GM18517 (cell line): ENCODE measurements around the gene ARL5C.

ENCODE experiments used
- ATAC-seq: cut with Tn5 transposase; IDR thresholded peaks from one replicate; pipeline ENCODE4 v1.9.1; 2021; ENCODE audit warnings: mild to moderate bottlenecking, moderate library complexity; ENCODE audit not compliant: unreplicated experiment

ARL5C gene

DNA sequence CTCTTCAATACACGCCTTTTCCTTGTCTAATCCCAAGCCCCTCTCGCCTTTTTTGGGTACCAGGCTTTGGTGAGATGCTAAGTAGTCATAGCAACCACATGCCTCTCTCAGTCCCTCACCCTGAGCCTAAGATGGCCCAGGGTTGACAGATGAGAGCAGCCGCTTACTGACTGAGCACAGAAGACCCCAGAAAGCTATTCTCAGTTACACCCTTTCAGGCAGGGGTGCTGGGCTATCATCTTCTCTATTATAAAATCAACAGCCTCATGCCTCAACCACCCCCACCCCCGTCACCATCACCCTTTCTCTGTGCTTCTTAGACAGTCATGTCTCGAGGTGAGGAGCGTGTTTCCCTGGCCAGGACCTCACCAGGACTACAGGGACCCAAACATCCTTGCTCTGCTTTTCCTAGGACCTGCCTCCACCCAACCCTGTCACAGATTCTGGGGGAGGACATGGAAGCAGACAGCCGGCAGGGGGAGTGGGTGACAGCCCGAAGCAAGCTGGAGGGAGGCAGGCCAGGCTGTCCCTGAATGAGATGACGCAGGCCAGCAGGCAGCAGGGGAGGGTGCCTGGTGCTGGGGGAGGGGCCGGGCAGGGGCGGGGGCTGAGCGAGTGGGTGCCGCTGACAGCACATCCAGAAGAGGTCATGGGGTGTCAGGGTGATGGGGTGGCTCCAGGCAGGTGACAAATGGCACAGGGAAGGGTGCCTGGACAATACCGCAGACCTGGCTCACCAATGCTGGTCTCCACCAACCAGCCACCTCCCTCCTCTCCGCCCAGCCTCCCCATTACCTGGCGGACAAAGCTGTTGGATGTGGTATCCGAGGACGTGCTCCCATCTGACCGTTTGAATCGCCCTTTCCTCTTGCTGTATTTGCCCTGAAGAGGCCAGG lies 28.4 kb upstream of the ARL5C start:
- ATAC-seq = no peak

DNA sequence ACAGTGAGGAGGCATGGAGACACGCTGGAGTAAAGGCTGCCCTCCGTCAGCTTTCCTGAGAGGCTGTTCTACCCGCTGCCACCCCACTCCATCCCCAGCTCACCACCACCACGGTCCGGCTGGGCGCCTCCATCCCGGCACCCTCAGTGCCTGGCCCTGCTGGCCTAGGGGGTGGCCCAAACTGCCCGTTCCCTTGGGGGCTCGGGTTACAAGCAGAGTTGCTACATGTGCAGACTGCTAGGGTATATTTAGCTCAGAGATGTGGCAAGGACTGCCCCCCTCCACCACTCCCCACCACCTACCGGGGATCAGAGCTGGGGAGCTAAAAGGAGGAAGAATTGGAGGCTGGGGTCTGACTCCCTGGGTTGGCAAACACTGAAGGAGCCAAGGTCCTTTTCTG lies 27.4 kb upstream of the ARL5C start:
- no peak for ATAC-seq

DNA sequence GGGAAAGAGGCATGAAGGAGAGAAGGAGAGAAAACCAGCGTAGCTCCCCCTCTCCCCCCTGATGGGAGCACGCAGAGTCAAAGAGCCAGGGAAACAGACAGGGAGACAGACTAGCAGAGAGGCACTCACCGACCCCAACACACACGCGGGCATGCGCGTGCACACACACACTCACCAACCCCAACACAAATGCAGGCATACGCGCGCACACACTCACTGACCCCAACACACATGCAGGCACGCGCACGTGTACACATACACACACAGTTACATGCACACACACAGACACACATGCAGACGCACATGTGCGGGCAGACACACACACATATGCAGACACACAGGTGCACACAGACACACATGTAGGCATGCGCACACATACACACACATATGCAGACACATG lies 26.9 kb upstream of the ARL5C start:
- ATAC-seq = no peak

- ATAC-seq = no peak
Measured at GRCh38 chr17:39191750-39192510, 26.0 kb upstream of the ARL5C start.

- no peak for ATAC-seq
Measured at GRCh38 chr17:39187152-39187830, 21.3 kb upstream of the ARL5C start.

GRCh38 chr17:39186481-39187002 lies 20.6 kb upstream of the ARL5C start:
- ATAC-seq = no peak

DNA sequence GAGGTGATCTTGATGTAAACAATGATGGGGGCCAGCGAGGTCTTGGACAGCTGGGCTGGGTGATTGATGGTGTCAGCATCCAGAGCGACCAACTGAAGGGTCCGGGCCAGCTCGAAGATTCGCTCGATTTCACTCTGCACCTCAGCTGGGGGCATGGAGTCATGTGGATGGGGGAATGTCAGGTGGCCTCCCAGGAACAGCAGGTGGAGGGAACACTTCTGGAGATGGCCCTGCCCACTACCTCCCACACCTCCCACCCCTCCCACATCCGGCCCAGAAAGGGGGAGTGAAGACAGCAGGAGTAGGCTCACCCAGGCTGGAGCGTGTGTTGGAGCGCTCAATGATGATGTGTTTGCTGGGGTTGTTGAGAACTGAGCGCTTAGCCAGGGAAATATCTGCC lies 17.8 kb upstream of the ARL5C start:
- ATAC-seq = no peak

DNA sequence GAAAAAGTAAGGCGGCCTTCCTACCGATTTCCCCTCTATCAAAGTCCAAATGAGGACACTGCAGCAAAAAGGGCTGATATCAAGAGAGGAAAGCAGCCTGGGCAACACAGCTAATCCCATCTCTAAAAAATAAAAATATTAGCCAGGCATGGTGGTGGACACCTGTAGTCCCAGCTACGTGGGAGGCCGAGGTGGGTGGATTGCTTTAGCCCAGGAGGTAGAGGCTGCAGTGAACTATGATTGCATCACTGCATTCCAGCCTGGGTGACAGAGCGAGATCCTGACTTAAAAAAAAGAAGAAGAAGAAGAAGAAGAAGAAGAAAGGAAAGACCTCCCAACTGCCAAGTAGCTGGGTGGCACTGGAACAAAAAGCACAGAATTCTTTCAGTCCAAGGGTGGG lies 17.1 kb upstream of the ARL5C start:
- ATAC-seq = no peak

DNA sequence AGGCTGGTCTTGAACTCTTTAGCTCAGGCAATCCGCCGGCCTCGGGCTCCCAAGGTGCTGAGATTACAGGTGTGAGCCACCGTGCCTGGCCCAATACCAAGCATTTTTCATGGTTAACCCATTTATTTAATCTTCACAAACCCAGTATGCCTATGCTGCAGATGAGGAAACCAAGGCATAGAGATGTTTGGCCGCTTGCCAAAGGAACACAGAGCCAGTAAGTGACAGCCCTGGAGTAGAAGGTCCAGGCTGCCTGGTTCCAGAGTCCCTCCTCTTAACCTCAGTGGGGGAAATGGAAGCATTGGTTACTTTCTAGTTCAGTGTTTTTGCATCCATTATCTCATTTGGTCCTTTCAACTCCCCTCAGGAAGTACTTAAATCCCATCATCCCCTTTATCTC lies 15.3 kb upstream of the ARL5C start:
- no peak for ATAC-seq

- no peak for ATAC-seq
Measured at GRCh38 chr17:39178536-39178935, 12.6 kb upstream of the ARL5C start.

DNA sequence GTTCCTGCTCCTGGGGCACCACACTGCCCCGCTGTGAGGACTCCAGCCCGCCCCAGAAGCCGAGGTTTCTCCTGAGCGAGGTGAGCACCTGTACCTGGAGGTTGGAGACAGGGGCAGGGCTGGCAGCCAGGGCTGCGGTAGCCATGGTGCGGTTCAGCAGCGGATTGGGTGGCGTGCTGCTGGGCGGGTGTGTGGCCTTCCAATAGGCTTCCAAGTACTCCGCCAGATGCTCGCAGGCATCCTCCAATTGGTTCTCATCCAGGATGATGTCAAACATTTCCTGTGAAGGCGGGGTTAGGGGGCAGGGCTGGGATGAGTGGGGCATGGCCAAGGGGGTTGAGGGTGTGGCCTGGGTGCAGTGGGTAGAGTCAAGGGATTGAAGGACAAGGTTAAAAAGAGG lies 11.3 kb upstream of the ARL5C start:
- no peak for ATAC-seq

DNA sequence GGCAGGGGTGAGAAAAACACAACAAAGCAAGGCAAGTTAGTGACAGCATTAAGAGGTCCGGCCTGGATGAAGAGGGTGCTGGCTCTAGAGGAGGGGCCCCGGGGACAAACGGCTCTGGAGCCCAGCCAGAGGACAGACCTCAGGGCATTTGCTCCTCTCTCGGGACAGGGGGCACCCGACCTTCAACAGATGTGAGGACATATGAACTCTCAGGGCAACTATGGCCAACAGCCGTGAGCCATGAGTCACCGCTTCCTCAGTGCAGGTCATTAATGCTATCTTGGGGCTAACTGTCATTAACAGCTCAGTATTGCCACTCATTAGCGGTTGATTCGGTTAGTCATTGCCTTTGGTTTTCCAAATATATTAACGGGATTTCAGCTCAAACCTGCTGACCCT lies 9.7 kb upstream of the ARL5C start:
- no peak for ATAC-seq

GRCh38 chr17:39174920-39175694 lies 9.1 kb upstream of the ARL5C start:
- no peak for ATAC-seq

DNA sequence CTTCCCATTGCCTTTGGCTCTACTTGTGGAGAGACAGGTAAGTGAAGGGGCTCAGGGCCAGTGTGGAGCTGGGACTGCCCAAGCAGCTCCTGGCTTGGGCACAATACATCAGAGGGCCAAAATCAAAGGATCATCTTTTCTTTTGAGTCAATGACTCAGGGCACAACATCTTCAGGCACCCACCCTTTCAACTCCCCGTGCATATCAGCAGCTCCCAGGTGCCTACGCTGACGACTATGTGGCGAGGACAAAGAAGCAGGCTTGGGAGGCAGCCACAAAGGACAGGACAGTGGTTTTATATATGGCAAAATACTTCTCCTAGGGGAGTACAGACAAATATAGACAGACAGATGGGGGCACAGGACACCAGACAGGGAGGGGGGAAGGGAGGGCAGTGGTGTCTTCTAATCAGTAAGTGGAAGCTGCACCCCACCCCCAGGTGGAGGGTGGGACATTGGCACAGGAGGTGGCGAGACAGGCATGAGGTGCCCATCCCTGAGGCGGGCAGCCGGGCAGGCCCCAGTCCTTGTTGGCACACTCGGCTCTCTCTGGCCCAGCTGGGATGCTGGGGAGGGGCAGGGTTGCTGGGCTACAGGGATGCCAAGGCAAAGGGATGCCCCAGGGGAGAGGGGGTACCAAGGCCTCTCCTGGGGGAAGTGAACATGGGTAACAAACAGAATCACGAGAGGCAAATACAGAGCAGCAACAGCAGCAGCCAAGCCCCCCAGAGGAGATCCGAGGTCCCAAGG lies 7.7 kb upstream of the ARL5C start:
- ATAC-seq = no peak

DNA sequence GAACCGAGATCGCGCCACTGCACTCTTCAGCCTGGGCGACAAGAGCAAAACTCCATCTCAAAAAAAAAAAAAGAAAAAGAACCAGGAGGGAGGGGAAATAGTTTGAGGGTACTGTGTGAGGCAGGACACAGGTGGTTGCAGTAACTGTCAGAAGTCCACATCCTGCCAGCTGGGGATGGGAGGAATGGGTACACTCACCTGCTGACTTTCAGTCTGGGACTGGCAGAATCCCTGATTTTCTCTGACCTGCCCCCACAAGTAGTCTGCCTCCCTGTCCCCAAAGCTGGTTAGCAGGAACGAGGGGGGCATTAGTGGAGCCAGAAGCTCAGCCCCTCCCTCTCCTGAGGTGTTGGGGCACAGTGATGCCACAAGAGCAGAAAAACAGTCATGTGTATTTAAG lies 7.1 kb upstream of the ARL5C start:
- ATAC-seq = no peak

DNA sequence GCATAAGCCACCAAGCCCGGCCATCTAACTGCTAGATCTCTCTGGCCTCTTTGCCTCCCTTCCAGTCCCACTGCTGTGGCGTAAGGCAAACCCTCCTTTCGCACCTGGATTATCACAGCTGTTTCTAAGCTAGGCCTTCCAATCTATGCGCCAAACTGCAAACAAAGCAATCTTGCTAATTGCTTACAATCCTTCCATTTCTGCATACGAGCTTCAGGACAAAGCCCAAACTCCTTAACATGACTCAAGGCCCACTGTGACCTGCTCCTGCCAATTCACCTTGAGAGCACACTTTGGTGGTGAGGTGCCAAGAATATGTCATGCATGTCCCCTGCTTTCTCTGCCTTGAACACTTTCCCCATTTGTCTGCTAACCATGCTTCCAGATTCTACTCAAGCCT lies 6.0 kb upstream of the ARL5C start:
- no peak for ATAC-seq

DNA sequence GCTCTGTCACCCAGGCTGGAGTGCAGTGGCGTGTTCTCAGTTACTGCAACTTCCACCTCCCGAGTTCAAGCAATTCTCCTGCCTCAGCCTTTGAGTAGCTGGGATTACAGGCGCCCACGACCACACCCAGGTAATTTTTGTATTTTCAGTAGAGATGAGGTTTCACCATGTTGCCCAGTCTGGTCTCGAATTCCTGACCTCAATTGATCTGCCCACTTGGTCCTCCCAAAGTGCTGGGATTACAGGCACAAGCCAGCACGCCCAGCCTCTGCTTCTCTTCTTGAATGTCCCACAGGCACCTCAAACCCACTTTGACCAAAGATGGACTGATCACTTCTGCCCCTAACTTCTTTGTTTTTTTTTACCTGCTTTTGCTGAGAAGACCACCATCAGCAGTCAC lies 4.6 kb upstream of the ARL5C start:
- no peak for ATAC-seq

- no peak for ATAC-seq
Measured at GRCh38 chr17:39170109-39170508, 4.1 kb upstream of the ARL5C start.

DNA sequence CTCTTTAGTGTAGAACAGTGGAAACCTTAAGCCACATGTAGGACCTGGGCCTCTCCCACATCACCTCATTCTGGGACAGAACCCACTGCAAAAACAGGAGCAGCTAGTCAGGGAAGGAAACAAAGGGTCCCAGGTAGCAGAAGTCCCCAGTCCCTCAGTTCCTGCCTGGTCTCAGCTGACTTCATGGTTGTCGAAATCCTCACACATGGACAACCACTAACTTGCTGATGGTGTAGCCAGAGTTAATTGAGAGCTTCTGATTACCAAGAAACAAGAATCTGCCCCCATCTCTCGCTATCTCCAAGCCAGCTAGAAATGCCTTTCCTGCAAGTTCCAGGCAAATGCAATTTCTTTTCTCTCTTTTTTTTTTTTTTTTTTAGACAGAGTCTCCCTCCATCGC lies 3.6 kb upstream of the ARL5C start:
- no peak for ATAC-seq

GRCh38 chr17:39169101-39169500 lies 3.1 kb upstream of the ARL5C start:
- ATAC-seq = no peak
